Measurements from ENCODE around the gene AARS2. TPM values are rescaled to one million over a fixed set of nuclear protein-coding genes. Genes with fewer than 3 reads are reported as not detected.

The AARS2 gene
- total RNA-seq, 2 donors from 2014 or later: 6.5 to 7.4 TPM

GRCh38 chr6:44306710-44307109 lies 6.4 kb downstream of the AARS2 start:
- no peak for DNase-seq (ENCODE audit: low spot score)
- Histone ChIP-seq H3K27ac (no peak overlapping the region), H3K27me3 (no peaks in the 10 kb centered on the region), H3K4me1 (peaks cover 0 to 4% of the 10 kb centered on the region in 2 donors), H3K36me3 (peaks cover 85% of the 10 kb centered on the region), H3K9me3 (no peaks in the 10 kb centered on the region), H3K4me3 (no peak overlapping the region)
- TF ChIP-seq CTCF (IDR thresholded peaks at IDR 0.05): no peak

- Histone ChIP-seq H3K27me3 (no peaks in the 10 kb centered on the region), H3K9me3 (no peaks in the 10 kb centered on the region), H3K36me3 (peaks cover 85% of the 10 kb centered on the region), H3K4me3 (no peak overlapping the region), H3K4me1 (no peaks in the 10 kb centered on the region), H3K27ac (no peak overlapping the region)
- no peak for TF ChIP-seq CTCF (IDR thresholded peaks at IDR 0.05)
- DNase-seq (ENCODE audit: low spot score): no peak
Measured at GRCh38 chr6:44305200-44305725, 7.9 kb downstream of the AARS2 start.

- H3K9me3 ChIP-seq: no peaks in the 10 kb centered on the region
- no peak for DNase-seq (ENCODE audit: low spot score)
- no peak overlapping the region for H3K27ac ChIP-seq
- no peaks in the 10 kb centered on the region for H3K27me3 ChIP-seq
- H3K4me3 ChIP-seq: no peak overlapping the region
- H3K36me3 ChIP-seq: peaks cover 81% of the 10 kb centered on the region
- no peaks in the 10 kb centered on the region for H3K4me1 ChIP-seq
- TF ChIP-seq CTCF (IDR thresholded peaks at IDR 0.05): peak; percentile 50 to 79
Measured at GRCh38 chr6:44304282-44305199, 8.6 kb downstream of the AARS2 start.

GRCh38 chr6:44303842-44304241 lies 9.3 kb downstream of the AARS2 start:
- H3K4me3 ChIP-seq: no peak overlapping the region
- peaks cover 74% of the 10 kb centered on the region for H3K36me3 ChIP-seq
- no peak for DNase-seq (ENCODE audit: low spot score)
- no peak for TF ChIP-seq CTCF (IDR thresholded peaks at IDR 0.05)
- H3K27ac ChIP-seq: no peak overlapping the region
- no peaks in the 10 kb centered on the region for H3K27me3 ChIP-seq
- H3K4me1 ChIP-seq: no peaks in the 10 kb centered on the region
- no peaks in the 10 kb centered on the region for H3K9me3 ChIP-seq

GRCh38 chr6:44302856-44303255 lies 10.3 kb downstream of the AARS2 start:
- H3K9me3 ChIP-seq: no peaks in the 10 kb centered on the region
- peaks cover 0 to 4% of the 10 kb centered on the region in 2 donors for H3K4me1 ChIP-seq
- no peaks in the 10 kb centered on the region for H3K27me3 ChIP-seq
- no peak overlapping the region for H3K4me3 ChIP-seq
- no peak for DNase-seq (ENCODE audit: low spot score)
- no peak for TF ChIP-seq CTCF (IDR thresholded peaks at IDR 0.05)
- no peak overlapping the region for H3K27ac ChIP-seq
- H3K36me3 ChIP-seq: peaks cover 66% of the 10 kb centered on the region

All from right atrium auricular region (tissue), 2 donors.